ENCODE measurements around the gene PACC1.

PACC1 gene

GRCh38 chr1:212355230-212355969 is 59.3 kb downstream of the PACC1 start:
- no peak for TF ChIP-seq CTCF (IDR thresholded peaks at IDR 0.05; ENCODE audit: insufficient read depth, low read depth, low read length, missing control alignments)

GRCh38 chr1:212354464-212354863 is 60.2 kb downstream of the PACC1 start:
- no peak overlapping the region for H3K4me3 ChIP-seq (ENCODE audit: low read depth, low read length)
- no peak for DNase-seq (ENCODE audit: low read depth)

More at GRCh38 chr1:212355230-212355969, 59.3 kb downstream of the PACC1 start:
- no peak for DNase-seq (ENCODE audit: low read depth)
- H3K4me3 ChIP-seq (ENCODE audit: low read depth, low read length), result no peak overlapping the region

DNA sequence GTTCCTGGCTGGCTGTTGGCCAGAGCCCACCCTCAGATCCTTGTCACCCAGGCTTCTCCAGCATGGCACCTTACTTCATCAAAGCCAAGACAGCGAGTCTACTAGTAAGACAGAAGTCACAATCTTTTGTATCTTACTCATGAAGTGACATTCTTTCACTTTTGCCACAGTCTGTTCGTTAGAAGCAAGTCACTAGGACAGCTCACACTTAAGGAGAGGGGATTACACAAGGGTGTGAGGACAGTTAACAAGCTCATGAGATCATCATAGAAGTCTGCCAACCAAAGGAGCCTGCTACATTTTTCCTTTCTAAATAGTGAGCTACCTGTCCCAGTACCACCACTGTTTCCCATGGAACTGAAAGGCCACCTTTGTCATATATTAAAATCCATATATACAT is 61.5 kb downstream of the PACC1 start:
- no peak overlapping the region for H3K4me3 ChIP-seq (ENCODE audit: low read depth, low read length)
- TF ChIP-seq CTCF (IDR thresholded peaks at IDR 0.05; ENCODE audit: insufficient read depth, low read depth, low read length, missing control alignments), result no peak
- DNase-seq (ENCODE audit: low read depth), result no peak

More at GRCh38 chr1:212354464-212354863, 60.2 kb downstream of the PACC1 start:
- TF ChIP-seq CTCF (IDR thresholded peaks at IDR 0.05; ENCODE audit: insufficient read depth, low read depth, low read length, missing control alignments), result no peak

DNA sequence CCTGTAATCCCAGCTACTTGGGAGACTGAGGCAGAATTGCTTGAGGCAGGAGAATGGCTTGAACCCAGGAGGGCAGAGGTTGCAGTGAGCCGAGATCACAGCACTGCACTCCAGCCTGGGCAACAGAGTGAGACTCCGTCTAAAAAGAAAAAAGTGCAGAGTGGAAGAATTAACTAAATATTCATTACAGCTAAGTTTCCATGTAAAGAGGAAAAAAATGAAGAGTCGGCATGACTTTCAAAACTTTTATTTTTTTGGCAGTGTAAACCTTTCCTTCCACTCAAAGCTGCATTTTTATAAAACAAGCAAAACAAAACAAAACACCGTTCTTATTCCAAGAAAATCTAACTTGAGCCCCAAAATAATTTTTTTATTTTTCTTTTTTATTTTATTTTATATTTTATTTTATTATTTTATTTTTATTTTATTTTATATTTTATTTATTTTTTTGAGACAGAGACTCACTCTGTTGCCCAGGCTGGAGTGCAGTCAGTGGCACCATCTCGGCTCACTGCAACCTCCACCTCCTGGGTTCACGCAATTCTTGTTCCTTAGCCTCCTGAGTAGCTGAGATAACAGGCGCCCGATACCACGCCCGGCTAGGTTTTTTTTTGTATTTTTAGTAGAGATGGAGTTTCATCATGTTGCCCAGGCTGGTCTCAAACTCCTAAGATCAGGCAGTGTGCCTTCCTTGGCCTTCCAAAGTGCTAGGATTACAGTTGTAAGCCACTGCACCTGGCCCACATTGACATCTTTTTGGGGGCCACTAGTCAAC is 62.9 kb downstream of the PACC1 start:
- H3K4me3 ChIP-seq (ENCODE audit: low read depth, low read length), result no peak overlapping the region
- DNase-seq (ENCODE audit: low read depth), result no peak
- TF ChIP-seq CTCF (IDR thresholded peaks at IDR 0.05; ENCODE audit: insufficient read depth, low read depth, low read length, missing control alignments), result no peak

- DNase-seq (ENCODE audit: low read depth), result no peak
- TF ChIP-seq CTCF (IDR thresholded peaks at IDR 0.05; ENCODE audit: insufficient read depth, low read depth, low read length, missing control alignments), result no peak
- no peak overlapping the region for H3K4me3 ChIP-seq (ENCODE audit: low read depth, low read length)
Measured at GRCh38 chr1:212346601-212347000, 68.1 kb downstream of the PACC1 start.

- H3K4me3 ChIP-seq (ENCODE audit: low read depth, low read length), result no peak overlapping the region
- TF ChIP-seq CTCF (IDR thresholded peaks at IDR 0.05; ENCODE audit: insufficient read depth, low read depth, low read length, missing control alignments), result no peak
- DNase-seq (ENCODE audit: low read depth), result no peak
Measured at GRCh38 chr1:212344905-212345304, 69.8 kb downstream of the PACC1 start.
